AG04450 (cell line): ENCODE results near the gene PJA1. TPM values are rescaled to one million over a fixed set of nuclear protein-coding genes. Genes with fewer than 3 reads are reported as not detected.

ENCODE experiments used
- CTCF ChIA-PET: fragments of 300-600, 350-600 bp; formaldehyde crosslinking; extraction: SDS; loops from one replicate; lab custom pipeline; 2022; ENCODE audit warnings: antibody characterized with exemption, inconsistent platforms; lab: Charles Lee
- POLR2A ChIA-PET: fragments of 350-600 bp; formaldehyde crosslinking; extraction: SDS; loops from one replicate; lab custom pipeline; 2021; ENCODE audit warnings: antibody characterized with exemption, inconsistent platforms; lab: Yijun Ruan, JAX
- DNase-seq: peaks from one replicate; pipeline ENCODE4 v3.0.0-alpha.2; 2011; ENCODE audit warnings: low read depth, low spot score
- H3K27ac ChIP-seq: one replicate; pipeline ENCODE4 v1.5.1; 2012; ENCODE audit warnings: low read depth, low read length, control low read depth
- H3K27me3 ChIP-seq: one replicate; pipeline ENCODE4 v1.6.0; 2012; ENCODE audit warnings: low read length; ENCODE audit not compliant: control insufficient read depth, insufficient read depth
- H3K4me3 ChIP-seq: 2 replicates; pipeline ENCODE4 v1.5.1; 2011; ENCODE audit warnings: mild to moderate bottlenecking, low read depth, low read length, control low read depth
- H3K9me3 ChIP-seq: 2 replicates; pipeline ENCODE4 v1.5.1; 2012; ENCODE audit warnings: low read length; ENCODE audit not compliant: control insufficient read depth, insufficient read depth
- CTCF ChIP-seq: IDR thresholded peaks from 2 replicates; pipeline ENCODE4 v1.5.1; 2011; ENCODE audit warnings: low read depth, low read length, control low read depth, inconsistent platforms
- polyA plus RNA-seq: library from polyadenylated mRNA; depleted of rRNA; stranded (reverse); fragments of >200 nt; gene quantifications from 2 replicates; pipeline ENCODE4 v1.2.3, GENCODE V29; 2011

Gene PJA1
- polyA plus RNA-seq, 1 experiment: 30.7 TPM

- H3K27ac ChIP-seq: peak overlapping the region; percentile 21
- TF ChIP-seq CTCF: no peak
- CTCF ChIA-PET: interaction anchor here (1.3 kb wide), 1 partner anchor 44 kb away, joined by 5 read pairs; no protein-coding TSS in a partner anchor
- H3K9me3 ChIP-seq: no peaks in the 10 kb centered on the region
- POLR2A ChIA-PET: no interaction called here
- no peak overlapping the region for H3K4me3 ChIP-seq
- H3K27me3 ChIP-seq: no peaks in the 10 kb centered on the region
- no peak for DNase-seq
These were observed 26.7 kb downstream of the PJA1 start for GRCh38 chrX:69138512-69138911.

DNA sequence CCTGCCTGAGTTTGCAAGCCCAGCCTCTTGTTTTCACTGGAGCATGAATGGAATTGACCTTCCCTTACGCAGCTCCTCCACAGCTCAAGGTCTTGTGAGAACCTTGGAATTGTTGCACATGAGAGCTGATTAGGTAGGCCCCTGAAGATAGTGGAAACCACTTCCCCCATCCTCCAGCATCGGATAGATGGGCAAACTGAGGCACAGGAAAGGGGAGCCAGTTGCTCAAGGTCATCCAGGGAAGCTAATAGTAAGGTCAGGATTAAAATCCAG lies 27.2 kb downstream of the PJA1 start:
- CTCF ChIA-PET: interaction anchor here (1.3 to 2.0 kb wide), 3 partner anchors 21 to 310 kb away, joined by 3 to 5 read pairs (median 5); no protein-coding TSS in a partner anchor
- H3K27me3 ChIP-seq: no peaks in the 10 kb centered on the region
- H3K9me3 ChIP-seq: no peaks in the 10 kb centered on the region
- POLR2A ChIA-PET: interaction anchor here (0.8 to 1.2 kb wide), 2 partner anchors 14 to 309 kb away, joined by 3 to 4 read pairs; partner anchors contain the start of gene EFNB1
- no peak for DNase-seq
- H3K4me3 ChIP-seq: no peak overlapping the region
- H3K27ac ChIP-seq: peak overlapping the region; percentile 65
- TF ChIP-seq CTCF: no peak

GRCh38 chrX:69137371-69138117 lies 27.7 kb downstream of the PJA1 start:
- H3K4me3 ChIP-seq: no peak overlapping the region
- ChIA-PET POLR2A (interaction anchor here (0.8 to 1.2 kb wide), 2 partner anchors 13 to 309 kb away, joined by 3 to 4 read pairs; partner anchors contain the start of gene EFNB1), CTCF (interaction anchor here (1.3 to 2.0 kb wide), 3 partner anchors 21 to 310 kb away, joined by 3 to 5 read pairs (median 5); no protein-coding TSS in a partner anchor)
- H3K9me3 ChIP-seq: no peaks in the 10 kb centered on the region
- peak overlapping the region; percentile 65 for H3K27ac ChIP-seq
- H3K27me3 ChIP-seq: no peaks in the 10 kb centered on the region
- no peak for TF ChIP-seq CTCF
- DNase-seq: no peak

- POLR2A ChIA-PET: interaction anchor here (1.2 kb wide), 1 partner anchor 308 kb away, joined by 4 read pairs; the partner anchor contains the start of gene EFNB1
- no peak for DNase-seq
- no peak for TF ChIP-seq CTCF
- Histone ChIP-seq H3K4me3 (no peak overlapping the region), H3K27ac (peak overlapping the region; percentile 65), H3K27me3 (no peaks in the 10 kb centered on the region), H3K9me3 (no peaks in the 10 kb centered on the region)
- CTCF ChIA-PET: interaction anchor here (0.6 to 2.0 kb wide), 5 partner anchors 21 to 309 kb away, joined by 3 to 5 read pairs (median 3); no protein-coding TSS in a partner anchor
These were observed 28.5 kb downstream of the PJA1 start for GRCh38 chrX:69136546-69137331.
